T-helper 2 cell treated with Interferon-gamma antibody and Interleukin-4, amounts not matched to agents 5 μg/mL and 100 μg/mL, for 36 hours (primary cell): ENCODE results near the gene TAB2.
A peak's percentile ranks its signal among the peaks of the same experiment; 100 is the strongest.

Source experiments
- DNase-seq: peaks from one replicate; pipeline ENCODE4 v3.0.0; 2021; ENCODE audit warnings: low spot score
- H3K27ac Mint-ChIP-seq: one replicate; pipeline ENCODE4 v1.8.0; 2021; ENCODE audit warnings: mild to moderate bottlenecking, mixed read lengths
- H3K27me3 Mint-ChIP-seq: one replicate; pipeline ENCODE4 v1.8.0; 2021; ENCODE audit warnings: low read depth, mixed read lengths
- H3K36me3 Mint-ChIP-seq: one replicate; pipeline ENCODE4 v1.8.0; 2021; ENCODE audit warnings: low read depth, mixed read lengths
- H3K4me1 Mint-ChIP-seq: one replicate; pipeline ENCODE4 v1.8.0; 2021; ENCODE audit warnings: low read depth, mixed read lengths
- H3K4me3 Mint-ChIP-seq: one replicate; pipeline ENCODE4 v1.8.0; 2022; ENCODE audit warnings: mild to moderate bottlenecking, moderate library complexity, mixed read lengths
- H3K9me3 Mint-ChIP-seq: one replicate; pipeline ENCODE4 v1.8.0; 2021; ENCODE audit warnings: mixed read lengths

Gene TAB2

GRCh38 chr6:149429427-149430360 is 112.2 kb downstream of the TAB2 start:
- H3K4me3 Mint-ChIP-seq: no peak overlapping the region
- H3K27ac Mint-ChIP-seq: peak overlapping the region; percentile 43
- H3K27me3 Mint-ChIP-seq: no peaks in the 10 kb centered on the region
- peaks cover 9% of the 10 kb centered on the region for H3K4me1 Mint-ChIP-seq
- no peaks in the 10 kb centered on the region for H3K9me3 Mint-ChIP-seq
- DNase-seq: no peak
- no peaks in the 10 kb centered on the region for H3K36me3 Mint-ChIP-seq

- DNase-seq: peak; percentile 81
- Mint-ChIP-seq H3K36me3 (no peaks in the 10 kb centered on the region), H3K27me3 (no peaks in the 10 kb centered on the region), H3K9me3 (no peaks in the 10 kb centered on the region), H3K27ac (peak overlapping the region; percentile 81), H3K4me3 (peak overlapping the region; percentile 69), H3K4me1 (peaks cover 12% of the 10 kb centered on the region)
These were observed 114.6 kb downstream of the TAB2 start for GRCh38 chr6:149431905-149432775.

GRCh38 chr6:149433405-149433804 is 115.9 kb downstream of the TAB2 start:
- Mint-ChIP-seq H3K27me3 (no peaks in the 10 kb centered on the region), H3K9me3 (no peaks in the 10 kb centered on the region), H3K27ac (no peak overlapping the region), H3K4me3 (no peak overlapping the region), H3K4me1 (peaks cover 15% of the 10 kb centered on the region), H3K36me3 (no peaks in the 10 kb centered on the region)
- no peak for DNase-seq

- peaks cover 20% of the 10 kb centered on the region for H3K4me1 Mint-ChIP-seq
- H3K27me3 Mint-ChIP-seq: no peaks in the 10 kb centered on the region
- no peak overlapping the region for H3K27ac Mint-ChIP-seq
- DNase-seq: no peak
- H3K36me3 Mint-ChIP-seq: no peaks in the 10 kb centered on the region
- H3K9me3 Mint-ChIP-seq: no peaks in the 10 kb centered on the region
- no peak overlapping the region for H3K4me3 Mint-ChIP-seq
These were observed 116.4 kb downstream of the TAB2 start for GRCh38 chr6:149433881-149434280.

GRCh38 chr6:149435919-149436586 is 118.5 kb downstream of the TAB2 start:
- Mint-ChIP-seq H3K36me3 (no peaks in the 10 kb centered on the region), H3K27me3 (no peaks in the 10 kb centered on the region), H3K4me1 (peaks cover 27% of the 10 kb centered on the region), H3K27ac (no peak overlapping the region), H3K4me3 (no peak overlapping the region), H3K9me3 (no peaks in the 10 kb centered on the region)
- DNase-seq: no peak

GRCh38 chr6:149436647-149437046 is 119.1 kb downstream of the TAB2 start:
- no peak overlapping the region for H3K27ac Mint-ChIP-seq
- no peak for DNase-seq
- H3K36me3 Mint-ChIP-seq: no peaks in the 10 kb centered on the region
- no peaks in the 10 kb centered on the region for H3K27me3 Mint-ChIP-seq
- peaks cover 27% of the 10 kb centered on the region for H3K4me1 Mint-ChIP-seq
- H3K9me3 Mint-ChIP-seq: no peaks in the 10 kb centered on the region
- no peak overlapping the region for H3K4me3 Mint-ChIP-seq

GRCh38 chr6:149437212-149437611 is 119.7 kb downstream of the TAB2 start:
- no peak overlapping the region for H3K27ac Mint-ChIP-seq
- H3K4me1 Mint-ChIP-seq: peaks cover 23% of the 10 kb centered on the region
- H3K4me3 Mint-ChIP-seq: no peak overlapping the region
- H3K36me3 Mint-ChIP-seq: no peaks in the 10 kb centered on the region
- H3K27me3 Mint-ChIP-seq: no peaks in the 10 kb centered on the region
- no peak for DNase-seq
- H3K9me3 Mint-ChIP-seq: no peaks in the 10 kb centered on the region

GRCh38 chr6:149438855-149439254 is 121.3 kb downstream of the TAB2 start:
- H3K27ac Mint-ChIP-seq: peak overlapping the region; percentile 4
- no peaks in the 10 kb centered on the region for H3K9me3 Mint-ChIP-seq
- peak; percentile 20 for DNase-seq
- no peak overlapping the region for H3K4me3 Mint-ChIP-seq
- H3K36me3 Mint-ChIP-seq: no peaks in the 10 kb centered on the region
- H3K4me1 Mint-ChIP-seq: peaks cover 22% of the 10 kb centered on the region
- no peaks in the 10 kb centered on the region for H3K27me3 Mint-ChIP-seq

GRCh38 chr6:149439626-149440025 is 122.1 kb downstream of the TAB2 start:
- Mint-ChIP-seq H3K27ac (no peak overlapping the region), H3K4me3 (no peak overlapping the region), H3K36me3 (no peaks in the 10 kb centered on the region), H3K9me3 (no peaks in the 10 kb centered on the region), H3K27me3 (no peaks in the 10 kb centered on the region), H3K4me1 (peaks cover 22% of the 10 kb centered on the region)
- no peak for DNase-seq

GRCh38 chr6:149440735-149441671 is 123.5 kb downstream of the TAB2 start:
- H3K27me3 Mint-ChIP-seq: no peaks in the 10 kb centered on the region
- H3K4me1 Mint-ChIP-seq: peaks cover 22% of the 10 kb centered on the region
- no peak for DNase-seq
- no peak overlapping the region for H3K4me3 Mint-ChIP-seq
- no peaks in the 10 kb centered on the region for H3K9me3 Mint-ChIP-seq
- H3K27ac Mint-ChIP-seq: no peak overlapping the region
- H3K36me3 Mint-ChIP-seq: no peaks in the 10 kb centered on the region

- H3K4me3 Mint-ChIP-seq: no peak overlapping the region
- H3K36me3 Mint-ChIP-seq: no peaks in the 10 kb centered on the region
- no peak for DNase-seq
- no peaks in the 10 kb centered on the region for H3K27me3 Mint-ChIP-seq
- H3K9me3 Mint-ChIP-seq: no peaks in the 10 kb centered on the region
- peaks cover 22% of the 10 kb centered on the region for H3K4me1 Mint-ChIP-seq
- H3K27ac Mint-ChIP-seq: no peak overlapping the region
These were observed 124.2 kb downstream of the TAB2 start for GRCh38 chr6:149441740-149442139.

- Mint-ChIP-seq H3K9me3 (no peaks in the 10 kb centered on the region), H3K36me3 (no peaks in the 10 kb centered on the region), H3K4me1 (peaks cover 12% of the 10 kb centered on the region), H3K27me3 (no peaks in the 10 kb centered on the region), H3K27ac (no peak overlapping the region), H3K4me3 (no peak overlapping the region)
- no peak for DNase-seq
These were observed 126.1 kb downstream of the TAB2 start for GRCh38 chr6:149443411-149444181.
